ENCODE measurements around the gene DGLUCY. TPM values are rescaled to one million over a fixed set of nuclear protein-coding genes. Genes with fewer than 3 reads are reported as not detected.

The DGLUCY gene
- total RNA-seq, 1 donor from 2014 or later = 8.3 TPM

DNA sequence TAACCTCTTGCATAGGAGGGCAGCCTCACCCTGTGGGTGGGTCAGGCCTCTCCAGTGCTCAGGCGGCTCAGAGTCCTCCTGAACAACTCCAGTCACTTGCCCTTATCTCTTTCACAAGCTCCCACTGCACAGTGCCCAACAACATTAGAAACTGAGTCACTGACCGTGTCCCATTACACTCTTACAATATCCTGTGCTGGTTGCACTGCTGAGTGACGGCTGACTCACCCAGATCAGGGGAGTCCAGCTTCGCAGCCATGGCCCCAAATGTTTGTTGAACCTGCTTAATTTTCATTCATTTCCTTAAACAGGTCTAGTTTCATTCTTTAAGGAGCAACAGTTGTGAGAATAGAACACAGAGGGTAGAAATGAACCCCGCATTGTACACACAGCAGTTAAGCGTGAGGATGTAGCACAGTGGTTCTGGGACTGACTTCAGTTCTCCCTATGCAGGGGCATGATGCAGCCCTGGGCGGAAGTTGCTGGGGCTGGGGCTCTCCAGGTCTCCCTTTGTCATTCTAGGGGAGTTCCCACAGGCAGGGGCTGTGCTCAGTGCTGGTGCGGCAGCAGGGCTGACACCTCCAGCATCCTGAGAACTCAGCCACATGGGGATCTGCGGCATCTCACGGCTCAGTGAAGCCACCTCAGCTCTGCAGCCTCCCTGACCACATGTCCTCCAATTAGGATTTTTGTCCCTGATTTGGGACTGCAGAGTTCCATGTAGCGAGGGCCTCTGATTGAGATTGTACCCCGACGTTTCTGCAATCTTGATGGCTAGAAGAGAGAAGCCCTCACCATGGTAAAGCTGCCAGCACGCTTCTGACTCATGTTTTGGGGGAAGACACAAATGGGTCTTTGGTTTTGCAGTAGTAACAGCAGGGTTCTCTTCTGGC lies 114.5 kb downstream of the DGLUCY start:
- H3K9me3 Mint-ChIP-seq (ENCODE audit: unreplicated experiment) = no peaks in the 10 kb centered on the region
- H3K27ac Mint-ChIP-seq (ENCODE audit: unreplicated experiment) = no peak overlapping the region
- H3K4me1 Mint-ChIP-seq (ENCODE audit: low read depth, unreplicated experiment) = no peaks in the 10 kb centered on the region
- H3K36me3 Mint-ChIP-seq (ENCODE audit: unreplicated experiment) = peaks cover 10% of the 10 kb centered on the region
- no peak overlapping the region for H3K4me3 Mint-ChIP-seq (ENCODE audit: unreplicated experiment)
- H3K27me3 Mint-ChIP-seq (ENCODE audit: unreplicated experiment) = peaks cover 7% of the 10 kb centered on the region
- DNase-seq = no peak
- TF ChIP-seq, protein P1, sequence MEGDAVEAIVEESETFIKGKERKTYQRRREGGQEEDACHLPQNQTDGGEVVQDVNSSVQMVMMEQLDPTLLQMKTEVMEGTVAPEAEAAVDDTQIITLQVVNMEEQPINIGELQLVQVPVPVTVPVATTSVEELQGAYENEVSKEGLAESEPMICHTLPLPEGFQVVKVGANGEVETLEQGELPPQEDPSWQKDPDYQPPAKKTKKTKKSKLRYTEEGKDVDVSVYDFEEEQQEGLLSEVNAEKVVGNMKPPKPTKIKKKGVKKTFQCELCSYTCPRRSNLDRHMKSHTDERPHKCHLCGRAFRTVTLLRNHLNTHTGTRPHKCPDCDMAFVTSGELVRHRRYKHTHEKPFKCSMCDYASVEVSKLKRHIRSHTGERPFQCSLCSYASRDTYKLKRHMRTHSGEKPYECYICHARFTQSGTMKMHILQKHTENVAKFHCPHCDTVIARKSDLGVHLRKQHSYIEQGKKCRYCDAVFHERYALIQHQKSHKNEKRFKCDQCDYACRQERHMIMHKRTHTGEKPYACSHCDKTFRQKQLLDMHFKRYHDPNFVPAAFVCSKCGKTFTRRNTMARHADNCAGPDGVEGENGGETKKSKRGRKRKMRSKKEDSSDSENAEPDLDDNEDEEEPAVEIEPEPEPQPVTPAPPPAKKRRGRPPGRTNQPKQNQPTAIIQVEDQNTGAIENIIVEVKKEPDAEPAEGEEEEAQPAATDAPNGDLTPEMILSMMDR (IDR thresholded peaks at IDR 0.05; ENCODE audit: partially characterized antibody, unreplicated experiment) = no peak

DNA sequence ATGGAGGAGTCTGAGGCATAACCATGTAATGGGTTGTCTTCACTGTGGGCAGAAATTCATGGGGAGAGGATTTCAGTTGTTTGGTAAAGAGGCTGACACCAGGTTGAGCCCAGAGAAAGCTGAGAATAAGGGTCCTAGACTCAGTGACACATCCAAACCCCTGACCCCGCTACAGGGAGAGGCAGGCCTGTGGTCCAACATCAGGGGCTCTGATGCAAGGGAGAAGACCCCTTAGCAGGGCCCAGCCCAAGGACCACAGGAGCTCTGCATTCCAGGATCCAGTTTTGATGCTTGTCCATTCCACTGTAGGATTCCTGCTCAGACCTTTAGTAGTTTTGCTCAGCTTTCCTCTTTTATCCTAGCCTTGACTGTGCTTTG lies 115.1 kb downstream of the DGLUCY start:
- TF ChIP-seq, protein P1 (IDR thresholded peaks at IDR 0.05; ENCODE audit: partially characterized antibody, unreplicated experiment) = no peak
- H3K27ac Mint-ChIP-seq (ENCODE audit: unreplicated experiment) = no peak overlapping the region
- DNase-seq = no peak
- H3K9me3 Mint-ChIP-seq (ENCODE audit: unreplicated experiment) = no peaks in the 10 kb centered on the region
- H3K4me1 Mint-ChIP-seq (ENCODE audit: low read depth, unreplicated experiment) = no peaks in the 10 kb centered on the region
- peaks cover 7% of the 10 kb centered on the region for H3K27me3 Mint-ChIP-seq (ENCODE audit: unreplicated experiment)
- no peak overlapping the region for H3K4me3 Mint-ChIP-seq (ENCODE audit: unreplicated experiment)
- H3K36me3 Mint-ChIP-seq (ENCODE audit: unreplicated experiment) = peaks cover 10% of the 10 kb centered on the region

DNA sequence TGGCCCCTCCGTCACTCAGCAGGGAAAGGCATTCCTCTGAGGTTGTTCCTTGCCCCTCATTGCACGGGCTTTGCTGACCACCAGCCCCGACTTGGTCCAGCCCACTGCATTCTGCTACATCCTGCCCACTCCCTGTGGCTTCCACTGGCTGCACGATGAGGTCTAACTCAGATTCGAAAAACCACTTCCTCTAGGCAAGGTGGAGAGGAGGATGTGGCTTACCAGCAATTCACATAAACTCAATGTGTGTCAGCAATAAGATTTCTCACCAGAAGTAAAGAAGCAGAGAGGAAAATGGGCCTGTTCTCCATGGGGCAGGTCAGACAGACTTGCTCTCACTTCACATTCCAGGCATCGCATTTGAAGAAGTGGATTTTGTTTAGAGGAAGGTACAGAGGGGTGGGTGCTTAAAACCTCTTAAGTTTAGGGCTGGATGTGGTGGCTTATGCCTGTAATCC lies 115.9 kb downstream of the DGLUCY start:
- TF ChIP-seq, protein P1 (IDR thresholded peaks at IDR 0.05; ENCODE audit: partially characterized antibody, unreplicated experiment) = no peak
- Mint-ChIP-seq H3K27ac (ENCODE audit: unreplicated experiment) (no peak overlapping the region), H3K4me1 (ENCODE audit: low read depth, unreplicated experiment) (no peaks in the 10 kb centered on the region), H3K36me3 (ENCODE audit: unreplicated experiment) (peaks cover 17% of the 10 kb centered on the region), H3K9me3 (ENCODE audit: unreplicated experiment) (no peaks in the 10 kb centered on the region), H3K4me3 (ENCODE audit: unreplicated experiment) (no peak overlapping the region), H3K27me3 (ENCODE audit: unreplicated experiment) (peaks cover 7% of the 10 kb centered on the region)
- DNase-seq = no peak

DNA sequence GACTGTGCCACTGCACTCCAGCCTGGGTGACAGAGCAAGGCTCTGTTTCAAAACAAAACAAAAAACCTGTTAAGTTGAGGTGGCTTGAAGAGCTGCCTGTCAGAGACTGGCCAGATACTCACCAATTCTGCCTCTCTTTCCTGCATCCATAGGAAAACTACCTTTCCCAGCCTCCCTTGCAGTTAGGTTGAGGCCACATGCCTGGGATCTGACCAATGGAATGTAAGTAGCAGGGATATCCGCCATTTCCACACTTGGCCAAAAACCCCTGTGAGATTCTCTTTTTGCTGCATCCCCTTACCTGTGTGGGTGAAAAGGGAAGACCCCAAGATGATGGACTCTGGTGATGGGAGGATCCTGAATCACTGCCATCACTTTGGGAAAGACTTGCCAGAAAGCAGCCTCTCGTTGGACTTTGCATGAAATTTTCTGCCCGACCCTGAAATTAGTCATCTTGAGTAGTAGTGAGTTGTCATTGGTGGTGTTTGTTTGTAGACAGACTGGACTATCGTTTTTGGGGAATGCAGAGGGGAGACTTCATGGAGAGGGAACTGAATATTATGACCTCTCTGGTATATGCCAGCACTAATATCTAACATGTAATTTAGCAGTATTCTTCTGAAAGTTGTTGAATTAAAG lies 116.6 kb downstream of the DGLUCY start:
- Mint-ChIP-seq H3K9me3 (ENCODE audit: unreplicated experiment) (no peaks in the 10 kb centered on the region), H3K27ac (ENCODE audit: unreplicated experiment) (no peak overlapping the region), H3K36me3 (ENCODE audit: unreplicated experiment) (peaks cover 17% of the 10 kb centered on the region), H3K27me3 (ENCODE audit: unreplicated experiment) (peaks cover 7% of the 10 kb centered on the region), H3K4me1 (ENCODE audit: low read depth, unreplicated experiment) (no peaks in the 10 kb centered on the region), H3K4me3 (ENCODE audit: unreplicated experiment) (no peak overlapping the region)
- no peak for DNase-seq
- TF ChIP-seq, protein P1 (IDR thresholded peaks at IDR 0.05; ENCODE audit: partially characterized antibody, unreplicated experiment) = no peak

DNA sequence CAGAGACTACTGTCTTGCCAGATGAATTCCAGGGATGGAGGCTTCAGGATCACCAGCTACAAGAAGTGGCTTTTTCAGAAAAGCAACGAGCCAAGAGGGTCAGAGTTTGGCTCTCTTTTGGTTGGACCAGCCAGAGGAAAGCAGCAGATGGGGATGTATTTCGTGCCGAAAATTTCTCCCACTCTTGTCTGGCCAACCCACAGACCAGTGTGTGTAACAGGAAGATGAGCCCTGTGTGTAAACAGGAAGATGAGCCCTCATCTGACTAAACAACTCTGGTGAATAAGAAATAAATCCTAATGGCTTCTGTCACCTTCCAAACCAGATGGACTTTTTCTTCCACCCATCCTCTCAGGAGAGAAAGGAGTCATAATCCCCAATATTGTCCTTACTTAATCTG lies 117.6 kb downstream of the DGLUCY start:
- no peak overlapping the region for H3K27ac Mint-ChIP-seq (ENCODE audit: unreplicated experiment)
- peaks cover 17% of the 10 kb centered on the region for H3K36me3 Mint-ChIP-seq (ENCODE audit: unreplicated experiment)
- DNase-seq = no peak
- H3K9me3 Mint-ChIP-seq (ENCODE audit: unreplicated experiment) = no peaks in the 10 kb centered on the region
- TF ChIP-seq, protein P1 (IDR thresholded peaks at IDR 0.05; ENCODE audit: partially characterized antibody, unreplicated experiment) = no peak
- no peak overlapping the region for H3K4me3 Mint-ChIP-seq (ENCODE audit: unreplicated experiment)
- peaks cover 7% of the 10 kb centered on the region for H3K27me3 Mint-ChIP-seq (ENCODE audit: unreplicated experiment)
- no peaks in the 10 kb centered on the region for H3K4me1 Mint-ChIP-seq (ENCODE audit: low read depth, unreplicated experiment)

Data from glutamatergic neuron (in vitro differentiated cells).